ENCODE measurements around the gene GRSF1. TPM values are rescaled to one million over a fixed set of nuclear protein-coding genes. Genes with fewer than 3 reads are reported as not detected.

The GRSF1 gene
- total RNA-seq, 4 donors from 2014 or later = 52.2 to 71.6 (median 56.3) TPM

DNA sequence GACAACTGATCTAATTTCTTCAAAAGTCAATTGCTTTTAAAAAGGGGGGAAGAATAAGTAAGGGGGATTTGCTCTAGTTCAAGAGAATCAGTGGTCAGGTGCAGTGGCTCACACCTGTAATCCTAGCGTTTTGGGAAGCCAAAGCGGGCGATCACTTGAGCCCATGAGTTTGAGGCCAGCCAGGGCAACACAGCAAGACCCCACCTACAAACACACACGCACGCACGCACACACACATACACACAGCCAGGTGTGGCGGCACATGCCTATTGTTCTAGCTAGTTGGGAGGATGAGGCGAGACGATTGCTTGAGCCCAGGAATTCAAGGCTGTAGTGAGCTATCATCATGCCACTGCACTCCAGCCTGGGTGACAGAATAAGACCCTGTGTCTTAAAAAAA is 9.6 kb downstream of the GRSF1 start:
- TF ChIP-seq, protein P1, sequence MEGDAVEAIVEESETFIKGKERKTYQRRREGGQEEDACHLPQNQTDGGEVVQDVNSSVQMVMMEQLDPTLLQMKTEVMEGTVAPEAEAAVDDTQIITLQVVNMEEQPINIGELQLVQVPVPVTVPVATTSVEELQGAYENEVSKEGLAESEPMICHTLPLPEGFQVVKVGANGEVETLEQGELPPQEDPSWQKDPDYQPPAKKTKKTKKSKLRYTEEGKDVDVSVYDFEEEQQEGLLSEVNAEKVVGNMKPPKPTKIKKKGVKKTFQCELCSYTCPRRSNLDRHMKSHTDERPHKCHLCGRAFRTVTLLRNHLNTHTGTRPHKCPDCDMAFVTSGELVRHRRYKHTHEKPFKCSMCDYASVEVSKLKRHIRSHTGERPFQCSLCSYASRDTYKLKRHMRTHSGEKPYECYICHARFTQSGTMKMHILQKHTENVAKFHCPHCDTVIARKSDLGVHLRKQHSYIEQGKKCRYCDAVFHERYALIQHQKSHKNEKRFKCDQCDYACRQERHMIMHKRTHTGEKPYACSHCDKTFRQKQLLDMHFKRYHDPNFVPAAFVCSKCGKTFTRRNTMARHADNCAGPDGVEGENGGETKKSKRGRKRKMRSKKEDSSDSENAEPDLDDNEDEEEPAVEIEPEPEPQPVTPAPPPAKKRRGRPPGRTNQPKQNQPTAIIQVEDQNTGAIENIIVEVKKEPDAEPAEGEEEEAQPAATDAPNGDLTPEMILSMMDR (IDR thresholded peaks at IDR 0.05; ENCODE audit: low read depth) = no peak

DNA sequence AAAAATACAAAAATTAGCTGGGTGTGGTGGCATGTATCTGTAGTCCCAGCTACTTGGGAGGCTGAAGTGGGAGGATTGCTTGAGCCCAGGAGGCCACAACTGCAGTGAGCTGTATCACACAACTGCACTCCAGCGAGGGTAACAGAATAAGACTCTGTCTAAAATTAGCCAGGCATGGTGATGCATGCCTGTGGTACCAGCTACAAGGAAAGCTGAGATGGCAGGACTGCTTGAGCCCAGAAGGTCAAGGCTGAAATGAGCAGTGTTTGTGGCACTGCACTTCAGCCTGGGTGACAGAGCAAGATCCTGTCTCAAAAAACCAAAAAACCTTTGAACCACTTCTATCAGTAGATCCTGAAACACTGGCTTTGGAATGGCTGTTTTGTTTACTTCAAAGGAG is 10.2 kb downstream of the GRSF1 start:
- TF ChIP-seq, protein P1 (IDR thresholded peaks at IDR 0.05; ENCODE audit: low read depth) = no peak

GRCh38 chr4:70829015-70829414 is 10.7 kb downstream of the GRSF1 start:
- TF ChIP-seq, protein P1 (IDR thresholded peaks at IDR 0.05; ENCODE audit: low read depth) = no peak

DNA sequence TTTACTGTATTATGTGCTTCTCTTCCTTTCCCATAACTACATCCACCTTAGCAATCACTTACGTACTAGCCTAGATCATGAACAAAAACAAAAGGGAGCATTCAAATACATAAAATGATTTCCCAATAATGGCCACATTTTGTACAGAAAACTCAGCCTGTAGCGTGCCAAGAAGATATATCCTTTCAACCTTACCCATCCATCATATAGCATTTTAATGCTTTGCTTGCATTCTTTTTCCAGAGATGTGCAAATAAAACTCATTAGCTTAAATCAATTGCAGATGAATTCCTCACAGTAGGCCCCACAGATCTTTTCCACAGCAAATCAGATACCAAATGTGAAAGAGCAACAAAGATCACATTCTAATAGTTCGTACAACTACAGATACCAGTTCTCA is 20.8 kb downstream of the GRSF1 start:
- TF ChIP-seq, protein P1 (IDR thresholded peaks at IDR 0.05; ENCODE audit: low read depth) = no peak

DNA sequence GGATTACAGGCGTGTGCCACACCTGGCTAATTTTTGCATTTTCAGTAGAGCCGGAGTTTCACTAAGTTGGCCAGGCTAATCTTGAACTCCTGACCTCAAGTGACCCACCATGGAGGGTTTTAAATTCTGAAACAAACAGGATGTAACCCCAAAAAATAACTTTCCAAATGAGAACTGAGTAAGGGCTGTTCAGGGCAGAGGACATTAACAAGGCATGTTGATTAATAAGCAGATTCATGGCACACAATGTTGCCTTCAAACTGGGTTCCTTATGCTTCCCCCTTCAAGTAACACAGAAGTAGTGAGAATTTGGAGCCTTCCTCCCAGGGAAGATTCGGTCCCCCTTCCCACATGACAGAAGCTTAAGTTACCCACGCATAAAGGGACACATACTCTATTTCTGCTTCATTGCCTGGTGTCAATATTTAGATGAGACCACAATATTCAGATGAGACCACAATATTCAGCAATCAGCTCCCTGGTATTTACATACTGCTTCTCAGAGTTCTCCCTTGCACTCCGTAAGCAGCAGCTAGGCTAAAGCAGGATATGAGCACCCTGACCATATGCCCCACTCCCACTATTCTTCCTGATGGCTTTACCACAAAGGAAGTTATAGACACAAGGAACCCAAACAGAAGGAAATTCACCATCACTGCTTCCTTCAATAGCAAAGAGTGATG is 21.4 kb downstream of the GRSF1 start:
- TF ChIP-seq, protein P1 (IDR thresholded peaks at IDR 0.05; ENCODE audit: low read depth) = no peak

DNA sequence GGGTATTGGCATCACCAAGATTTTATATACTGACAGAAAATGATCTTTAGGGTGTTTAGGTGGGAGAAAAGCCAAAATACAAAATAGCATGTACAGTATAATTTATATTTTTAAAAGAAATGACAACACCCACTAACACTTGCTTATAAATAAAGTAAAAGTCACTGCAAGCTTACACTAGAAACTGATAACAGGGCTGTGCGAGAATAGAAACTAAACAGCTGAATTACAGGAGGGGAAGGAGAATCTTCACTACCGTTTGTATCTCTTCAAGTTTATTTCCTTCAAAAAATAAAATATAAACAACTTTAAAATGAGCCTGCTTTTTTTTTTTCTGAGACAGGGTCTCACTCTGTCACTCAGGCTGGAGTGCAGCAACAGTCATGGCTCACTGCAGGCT is 22.8 kb downstream of the GRSF1 start:
- TF ChIP-seq, protein P1 (IDR thresholded peaks at IDR 0.05; ENCODE audit: low read depth) = no peak

GRCh38 chr4:70815370-70815769 is 24.3 kb downstream of the GRSF1 start:
- TF ChIP-seq, protein P1 (IDR thresholded peaks at IDR 0.05; ENCODE audit: low read depth) = no peak

Measured in subcutaneous adipose tissue (tissue), 4 donors.